HG03108 (cell line): Measurements from ENCODE around the gene KLHL14.
"Not testable (repeated sequence)": the region's sequence is repeated elsewhere in the genome, so short reads cannot be mapped to it uniquely, and the experiment has no call there.

Source experiments
- ATAC-seq: cut with Tn5 transposase; IDR thresholded peaks from one replicate; pipeline ENCODE4 v1.9.1; 2021; ENCODE audit warnings: moderate library complexity; ENCODE audit not compliant: unreplicated experiment

Gene KLHL14, protein sequence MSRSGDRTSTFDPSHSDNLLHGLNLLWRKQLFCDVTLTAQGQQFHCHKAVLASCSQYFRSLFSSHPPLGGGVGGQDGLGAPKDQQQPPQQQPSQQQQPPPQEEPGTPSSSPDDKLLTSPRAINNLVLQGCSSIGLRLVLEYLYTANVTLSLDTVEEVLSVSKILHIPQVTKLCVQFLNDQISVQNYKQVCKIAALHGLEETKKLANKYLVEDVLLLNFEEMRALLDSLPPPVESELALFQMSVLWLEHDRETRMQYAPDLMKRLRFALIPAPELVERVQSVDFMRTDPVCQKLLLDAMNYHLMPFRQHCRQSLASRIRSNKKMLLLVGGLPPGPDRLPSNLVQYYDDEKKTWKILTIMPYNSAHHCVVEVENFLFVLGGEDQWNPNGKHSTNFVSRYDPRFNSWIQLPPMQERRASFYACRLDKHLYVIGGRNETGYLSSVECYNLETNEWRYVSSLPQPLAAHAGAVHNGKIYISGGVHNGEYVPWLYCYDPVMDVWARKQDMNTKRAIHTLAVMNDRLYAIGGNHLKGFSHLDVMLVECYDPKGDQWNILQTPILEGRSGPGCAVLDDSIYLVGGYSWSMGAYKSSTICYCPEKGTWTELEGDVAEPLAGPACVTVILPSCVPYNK

GRCh38 chr18:32772581-32773381, at the start of gene KLHL14:
TSS of gene KLHL14 (minus strand) at chr18:32773023. CDS start at chr18:32770591, 2,432 bp downstream.
- ATAC-seq, result no peak

GRCh38 chr18:32822197-32822596, 49.4 kb upstream of the KLHL14 start:
- no peak for ATAC-seq

- no peak for ATAC-seq
These were observed 43.1 kb upstream of the KLHL14 start for GRCh38 chr18:32815881-32816280.

GRCh38 chr18:32812342-32812741, 39.5 kb upstream of the KLHL14 start:
- no peak for ATAC-seq

DNA sequence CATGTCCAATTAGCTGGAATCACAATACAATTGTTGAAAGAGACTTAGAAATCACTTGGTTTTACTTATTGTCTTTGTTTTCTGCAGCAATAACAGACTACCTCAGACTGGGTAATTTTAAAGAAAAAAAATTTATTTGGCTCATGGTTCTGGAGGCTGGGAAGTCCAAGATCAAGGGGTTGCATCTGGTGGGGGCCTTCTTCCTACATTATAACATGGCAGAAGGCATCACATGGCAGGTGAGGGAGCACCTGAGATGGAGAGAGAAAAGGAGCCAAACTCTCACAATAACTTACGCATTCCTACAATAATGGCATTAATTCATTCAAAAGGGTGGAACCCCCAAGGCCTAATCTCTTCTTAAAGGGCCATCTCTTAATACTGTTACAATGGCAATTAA, 37.5 kb upstream of the KLHL14 start:
- no peak for ATAC-seq

DNA sequence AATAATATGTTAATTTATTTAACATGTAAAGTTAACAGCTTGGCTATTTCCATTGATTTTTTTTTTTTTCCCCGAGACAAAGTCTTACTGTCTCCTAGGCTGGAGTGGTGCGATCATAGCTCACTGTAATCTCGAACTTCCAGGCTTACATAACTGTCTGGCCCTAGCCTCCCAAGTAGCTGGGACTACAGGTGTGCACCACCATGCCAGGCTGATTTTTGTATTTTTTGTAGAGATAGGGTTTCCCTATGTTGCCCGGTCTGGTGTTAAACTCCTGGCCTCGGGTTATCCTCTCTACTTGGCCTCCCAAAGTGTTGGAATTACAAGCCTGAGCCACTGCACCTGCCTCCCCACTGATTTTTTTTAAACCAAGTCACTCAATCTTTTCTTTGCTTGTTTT, 32.5 kb upstream of the KLHL14 start:
- ATAC-seq, result no peak

DNA sequence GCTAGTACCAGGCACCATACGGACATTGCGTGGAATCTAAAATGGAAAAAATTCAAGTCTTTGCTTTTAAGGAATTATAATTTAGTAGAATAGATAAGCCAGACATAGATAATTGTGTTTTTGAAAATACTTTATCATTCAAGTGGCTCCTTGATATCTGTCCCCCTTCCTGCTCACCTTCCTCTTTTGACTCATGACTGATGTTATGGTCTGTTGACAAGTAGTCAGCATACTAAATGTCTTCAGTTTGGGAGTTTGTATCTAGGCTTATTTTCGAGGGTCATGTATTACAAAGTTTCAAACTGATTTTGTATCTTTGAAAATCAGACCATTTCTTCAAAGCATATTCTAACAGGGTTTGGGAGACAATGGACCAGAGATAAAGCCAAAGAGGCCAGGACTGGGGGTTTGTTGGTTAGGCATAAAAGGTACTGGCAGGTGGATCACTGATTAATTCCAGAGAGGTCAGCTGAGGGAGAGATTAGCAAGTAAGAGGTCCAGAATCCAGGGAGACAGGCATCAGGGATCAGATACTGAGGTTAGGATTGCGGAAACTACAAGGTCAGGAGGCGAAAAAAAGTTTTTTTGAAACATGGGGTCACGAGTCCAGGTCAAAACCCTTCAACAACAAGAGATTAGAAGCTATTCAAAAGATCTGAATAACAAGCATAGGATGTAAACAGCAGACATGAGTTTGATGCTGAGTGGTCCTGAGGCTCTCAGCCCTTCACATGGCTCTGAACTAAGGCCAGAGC, 31.5 kb upstream of the KLHL14 start:
- ATAC-seq, result no peak

GRCh38 chr18:32803568-32803967, 30.7 kb upstream of the KLHL14 start:
- ATAC-seq, result peak; percentile 85

GRCh38 chr18:32802591-32803451, 30.0 kb upstream of the KLHL14 start:
- ATAC-seq, result peak; percentile 55

DNA sequence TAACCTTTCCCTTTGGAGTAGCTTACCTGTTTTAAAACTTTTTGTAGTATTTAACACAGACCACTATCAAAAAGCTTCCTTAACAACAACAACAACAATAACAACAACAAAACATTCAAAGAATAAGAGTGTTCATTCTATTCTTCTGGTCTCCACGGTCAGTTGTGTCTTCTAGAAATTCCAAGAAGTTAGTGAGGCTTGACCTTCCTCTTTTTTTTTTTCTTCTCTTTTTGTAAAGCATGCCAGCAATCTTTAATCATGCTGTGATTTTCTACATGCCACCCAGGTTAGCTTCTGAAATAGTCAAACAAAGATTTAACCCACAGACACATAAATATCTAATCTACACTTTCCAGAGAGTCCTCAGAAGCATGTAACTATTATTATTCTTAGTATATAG, 28.4 kb upstream of the KLHL14 start:
- ATAC-seq, result no peak

- ATAC-seq, result no peak
These were observed 25.6 kb upstream of the KLHL14 start for GRCh38 chr18:32798209-32798960.

- ATAC-seq, result not testable (repeated sequence)
These were observed 21.8 kb upstream of the KLHL14 start for GRCh38 chr18:32794667-32795066.

DNA sequence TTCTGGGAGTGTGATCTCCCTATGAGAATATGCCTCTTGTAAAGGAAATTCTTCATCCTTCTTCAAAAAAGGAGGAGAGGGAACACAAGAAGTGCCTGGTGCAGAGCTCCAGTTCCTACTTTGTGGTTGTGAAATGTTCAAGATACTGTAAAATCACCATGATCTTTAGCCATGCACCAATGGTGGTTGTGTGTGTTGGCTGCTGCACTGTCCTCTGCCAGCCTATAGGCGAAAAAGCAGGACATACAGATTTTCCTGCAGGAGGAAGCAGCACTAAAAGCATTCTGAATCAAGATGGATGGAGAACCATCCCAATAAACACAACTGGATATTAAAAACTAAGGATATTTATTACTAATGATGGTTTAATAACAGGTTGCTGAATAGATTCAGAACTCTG, 6.2 kb upstream of the KLHL14 start:
- ATAC-seq, result no peak

DNA sequence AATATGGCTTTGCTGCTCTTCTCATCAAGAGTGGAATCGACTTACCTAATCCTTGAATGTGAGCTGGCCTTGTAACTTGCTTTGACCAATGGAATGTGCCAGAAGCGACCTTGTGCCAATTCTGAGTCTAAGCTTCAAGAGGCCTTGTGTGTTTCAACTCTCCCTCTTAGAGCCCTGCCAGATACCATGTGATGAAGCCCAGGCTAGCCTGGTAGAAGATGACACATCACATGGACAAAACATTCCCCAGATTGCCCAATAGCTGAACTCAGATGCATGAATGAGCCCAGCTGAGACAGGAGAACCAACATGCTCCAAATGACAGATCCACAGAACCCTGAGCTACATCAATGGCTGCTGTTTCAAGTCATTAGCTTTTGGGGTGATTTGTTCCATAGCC, 4.2 kb upstream of the KLHL14 start:
- no peak for ATAC-seq

GRCh38 chr18:32776561-32776960, 3.7 kb upstream of the KLHL14 start:
- no peak for ATAC-seq

DNA sequence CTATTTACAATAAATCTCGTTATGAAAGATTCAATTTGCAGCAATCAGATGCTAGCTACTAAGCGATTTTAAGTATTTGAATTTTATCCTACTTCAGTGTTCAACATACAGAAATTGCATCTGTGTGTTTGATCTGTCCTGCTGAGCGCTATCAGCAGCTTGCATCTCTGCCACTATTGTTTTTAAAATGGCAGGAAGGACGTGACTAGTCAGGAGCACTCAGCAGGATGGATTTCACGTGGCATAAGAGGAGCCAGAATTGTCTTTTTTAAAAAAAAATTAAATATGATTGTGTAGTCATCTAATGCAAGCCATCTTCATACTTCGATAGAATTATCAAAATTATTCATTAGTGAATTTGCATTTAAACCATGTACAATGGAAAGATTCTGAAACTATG, 2.8 kb upstream of the KLHL14 start:
- ATAC-seq, result no peak

- ATAC-seq, result no peak
These were observed 524 bp upstream of the KLHL14 start for GRCh38 chr18:32773382-32773712.

GRCh38 chr18:32771871-32772580, 797 bp downstream of the KLHL14 start:
- ATAC-seq, result no peak
